Uterus (tissue), 2 donors: ENCODE results near the gene KRTAP9-8.

Experiments
- CTCF ChIP-seq, 4 experiments: fragments of 200-600 bp in 2 of 4; fragments of 450-650 bp in 2 of 4; sonication (generic) in 2 of 4; IDR thresholded peaks; one replicate each; pipeline ENCODE4 v1.5.1; 2016 to 2019; ENCODE audit warnings: antibody characterized with exemption in 4 of 4, mild to moderate bottlenecking in 2 of 4, moderate library complexity in 1 of 4
- POLR2A ChIP-seq, 2 donors: fragments of 450-650 bp; IDR thresholded peaks; one replicate each; pipeline ENCODE4 v1.6.1; 2016; ENCODE audit warnings: antibody characterized with exemption in 2 of 2, mild to moderate bottlenecking in 1 of 2, moderate library complexity in 1 of 2

- TF ChIP-seq POLR2A (IDR thresholded peaks at IDR 0.05) (no peak), CTCF (IDR thresholded peaks at IDR 0.05) (no peak)
These were observed 26.8 kb downstream of the KRTAP9-8 start for GRCh38 chr17:41264599-41264998.
